Measurements from ENCODE around the gene LRCH1. TPM values are rescaled to one million over a fixed set of nuclear protein-coding genes. Genes with fewer than 3 reads are reported as not detected.

LRCH1 gene
- total RNA-seq, 1 donor from 2014 or later, result 21.4 TPM

- DNase-seq, result no peak
Observed at GRCh38 chr13:46565808-46566750, 13.1 kb downstream of the LRCH1 start.

GRCh38 chr13:46567671-46568070 lies 14.7 kb downstream of the LRCH1 start:
- DNase-seq, result no peak

GRCh38 chr13:46569456-46569855 lies 16.5 kb downstream of the LRCH1 start:
- no peak for DNase-seq

- DNase-seq, result no peak
Observed at GRCh38 chr13:46570273-46570672, 17.3 kb downstream of the LRCH1 start.

- peak; percentile 15 for DNase-seq
Observed at GRCh38 chr13:46571189-46571908, 18.4 kb downstream of the LRCH1 start.

- no peak for DNase-seq
Observed at GRCh38 chr13:46571909-46572595, 19.1 kb downstream of the LRCH1 start.

GRCh38 chr13:46572752-46573431 lies 19.9 kb downstream of the LRCH1 start:
- DNase-seq, result no peak

- no peak for DNase-seq
Observed at GRCh38 chr13:46575301-46575771, 22.4 kb downstream of the LRCH1 start.

GRCh38 chr13:46575818-46576221 lies 22.9 kb downstream of the LRCH1 start:
- DNase-seq, result no peak

GRCh38 chr13:46576762-46577161 lies 23.8 kb downstream of the LRCH1 start:
- DNase-seq, result no peak

- DNase-seq, result no peak
Observed at GRCh38 chr13:46577696-46578589, 25.0 kb downstream of the LRCH1 start.

- no peak for DNase-seq
Observed at GRCh38 chr13:46578590-46578975, 25.6 kb downstream of the LRCH1 start.

GRCh38 chr13:46580362-46580839 lies 27.4 kb downstream of the LRCH1 start:
- DNase-seq, result no peak

GRCh38 chr13:46582190-46582589 lies 29.2 kb downstream of the LRCH1 start:
- no peak for DNase-seq

GRCh38 chr13:46586751-46587514 lies 34.0 kb downstream of the LRCH1 start:
- DNase-seq, result no peak

GRCh38 chr13:46587807-46588418 lies 34.9 kb downstream of the LRCH1 start:
- DNase-seq, result no peak

- no peak for DNase-seq
Observed at GRCh38 chr13:46592385-46592784, 39.4 kb downstream of the LRCH1 start.

GRCh38 chr13:46593398-46593797 lies 40.4 kb downstream of the LRCH1 start:
- no peak for DNase-seq

GRCh38 chr13:46594374-46595078 lies 41.6 kb downstream of the LRCH1 start:
- no peak for DNase-seq

Data from occipital lobe (tissue), 2 donors.